ENCODE measurements around the gene NAB2. TPM values are rescaled to one million over a fixed set of nuclear protein-coding genes. Genes with fewer than 3 reads are reported as not detected.

The NAB2 gene
- total and polyA plus RNA-seq, 12 donors: 9.5 to 20.2 (median 13.1) TPM

- Histone ChIP-seq H3K27ac (no peak overlapping the region), H3K36me3 (peaks cover 0 to 96% (median 50%) of the 10 kb centered on the region in 9 donors), H3K27me3 (no peaks in the 10 kb centered on the region), H3K9me3 (no peaks in the 10 kb centered on the region), H3K4me1 (peaks cover 7 to 46% (median 31%) of the 10 kb centered on the region in 9 donors), H3K4me3 (no peak overlapping the region)
- intact Hi-C loops (cut with DNase I): no loop called here
- no peak for TF ChIP-seq CTCF (IDR thresholded peaks at IDR 0.05)
- DNase-seq: no peak
- WGBS, 2 donors: 82 to 83% methylated on average over 6 of the region's 6 CpGs
- ATAC-seq: no peak
Measured at GRCh38 chr12:57096099-57096572, 7.2 kb downstream of the NAB2 start.

- ATAC-seq (no peak), DNase-seq (no peak)
- Histone ChIP-seq H3K4me3 (no peak overlapping the region), H3K27me3 (no peaks in the 10 kb centered on the region), H3K4me1 (peaks cover 4 to 39% (median 23%) of the 10 kb centered on the region in 9 donors), H3K36me3 (peaks cover 0 to 96% (median 50%) of the 10 kb centered on the region in 9 donors), H3K9me3 (no peaks in the 10 kb centered on the region), H3K27ac (no peak overlapping the region)
- WGBS, 2 donors: 86 to 95% methylated on average over 8 of the region's 8 CpGs
- TF ChIP-seq CTCF (IDR thresholded peaks at IDR 0.05): no peak
- intact Hi-C loops (cut with DNase I): no loop called here
Measured at GRCh38 chr12:57096748-57097553, 8.0 kb downstream of the NAB2 start.

- H3K27me3 ChIP-seq: no peaks in the 10 kb centered on the region
- peaks cover 4 to 34% (median 17%) of the 10 kb centered on the region in 9 donors for H3K4me1 ChIP-seq
- DNase-seq: no peak
- peaks cover 0 to 96% (median 44%) of the 10 kb centered on the region in 9 donors for H3K36me3 ChIP-seq
- ATAC-seq: no peak
- WGBS, 2 donors: 91 to 93% methylated on average over 8 of the region's 8 CpGs
- no peak overlapping the region for H3K27ac ChIP-seq
- no peak overlapping the region for H3K4me3 ChIP-seq
- intact Hi-C loops (cut with DNase I): no loop called here
- no peak for TF ChIP-seq CTCF (IDR thresholded peaks at IDR 0.05)
- H3K9me3 ChIP-seq: no peaks in the 10 kb centered on the region
Measured at GRCh38 chr12:57097554-57097835, 8.6 kb downstream of the NAB2 start.

GRCh38 chr12:57098546-57098945 lies 9.6 kb downstream of the NAB2 start:
- H3K27me3 ChIP-seq: no peaks in the 10 kb centered on the region
- H3K27ac ChIP-seq: no peak overlapping the region
- no peak for ATAC-seq
- peaks cover 0 to 23% (median 7%) of the 10 kb centered on the region in 9 donors for H3K4me1 ChIP-seq
- WGBS, 2 donors: 76 to 79% methylated on average over 1 of the region's 1 CpG
- H3K4me3 ChIP-seq: no peak overlapping the region
- peaks cover 0 to 95% (median 39%) of the 10 kb centered on the region in 9 donors for H3K36me3 ChIP-seq
- DNase-seq: no peak
- intact Hi-C loops (cut with DNase I): no loop called here
- TF ChIP-seq CTCF (IDR thresholded peaks at IDR 0.05): no peak
- H3K9me3 ChIP-seq: no peaks in the 10 kb centered on the region

Measured in heart right ventricle (tissue), 16 donors.